TTC549 (cell line): ENCODE data around the gene TRIM71.

Experiments
- FAIRE-seq: peaks from 2 replicates; lab custom pipeline; 2012; peaks lifted over from hg19 to GRCh38; lab: Jason Lieb, UNC

Gene TRIM71

DNA sequence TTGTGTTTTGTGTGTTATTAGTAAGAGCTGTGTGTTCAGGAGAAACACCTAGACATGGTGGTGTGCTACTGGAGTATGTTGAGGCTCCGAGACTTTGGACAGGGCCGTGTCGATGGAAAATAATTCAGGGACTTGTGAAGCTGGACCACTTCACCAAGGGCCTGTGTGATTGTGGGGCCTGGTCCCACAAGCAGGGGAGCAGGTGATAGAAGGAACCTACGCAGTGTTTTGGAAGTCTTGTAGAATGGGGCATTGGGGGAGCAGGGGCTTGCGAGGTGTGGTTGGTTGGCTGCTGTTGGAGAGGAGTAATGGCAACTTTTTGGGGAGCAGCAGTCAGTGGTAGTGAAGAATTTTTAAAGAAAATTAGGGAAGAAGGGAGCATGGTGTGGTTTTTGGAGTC lies 48.7 kb downstream of the TRIM71 start:
- FAIRE-seq = no peak

DNA sequence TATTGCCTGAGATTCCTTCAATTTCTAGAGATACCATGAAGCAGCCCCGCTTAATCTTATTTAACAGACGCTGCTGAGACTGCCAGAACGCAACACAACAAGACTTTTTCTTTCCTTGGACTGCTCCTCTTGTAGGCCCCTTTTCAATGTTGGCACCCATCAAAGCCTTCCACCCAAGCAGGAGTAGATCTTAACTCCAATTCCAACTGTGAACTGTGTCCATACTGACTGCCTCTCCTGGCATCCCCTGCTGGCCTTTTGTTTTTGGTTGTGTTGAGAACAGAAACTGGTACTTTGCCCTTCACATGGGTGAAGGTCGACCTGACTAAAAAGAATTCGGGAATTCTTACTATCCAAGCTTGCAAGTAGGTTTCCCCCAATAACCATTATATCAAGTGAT lies 50.2 kb downstream of the TRIM71 start:
- FAIRE-seq = no peak

DNA sequence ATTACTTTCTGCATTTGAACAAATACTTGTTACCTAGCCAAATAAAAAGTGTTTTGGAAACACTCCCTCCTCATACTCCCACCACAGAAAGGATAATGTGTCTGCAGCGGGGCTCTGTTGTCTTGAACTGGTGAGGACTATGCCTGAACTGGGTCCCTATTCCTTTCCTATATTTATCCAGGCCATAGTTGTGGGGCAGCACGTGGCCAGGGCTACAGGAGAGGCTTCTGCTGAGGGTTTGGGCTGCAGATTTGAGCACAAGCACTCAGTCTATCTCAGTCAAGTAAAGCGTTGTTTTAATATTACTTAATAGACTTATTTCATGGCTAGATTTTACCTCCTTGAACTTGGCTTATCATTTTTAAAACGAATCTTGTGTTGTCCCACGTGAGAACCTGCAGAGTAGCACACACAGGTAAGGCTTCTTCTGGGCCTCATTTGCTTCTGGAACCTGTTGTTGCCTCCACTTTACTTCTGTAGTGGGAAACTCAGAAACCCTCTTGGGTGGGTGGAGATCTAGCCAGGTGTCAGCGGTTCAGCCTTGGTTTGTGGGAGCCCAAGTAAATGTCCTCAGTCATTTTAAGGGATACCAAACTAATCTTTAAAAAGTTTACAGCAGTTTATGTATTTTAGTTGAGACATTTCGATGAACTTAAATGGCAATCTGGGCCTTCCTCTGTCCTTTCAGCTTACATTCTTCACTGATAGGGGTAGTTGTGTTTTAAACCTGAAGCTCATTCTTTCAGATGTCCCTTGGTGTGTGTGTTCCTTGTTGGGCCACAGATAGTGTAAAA lies 51.1 kb downstream of the TRIM71 start:
- FAIRE-seq = no peak

DNA sequence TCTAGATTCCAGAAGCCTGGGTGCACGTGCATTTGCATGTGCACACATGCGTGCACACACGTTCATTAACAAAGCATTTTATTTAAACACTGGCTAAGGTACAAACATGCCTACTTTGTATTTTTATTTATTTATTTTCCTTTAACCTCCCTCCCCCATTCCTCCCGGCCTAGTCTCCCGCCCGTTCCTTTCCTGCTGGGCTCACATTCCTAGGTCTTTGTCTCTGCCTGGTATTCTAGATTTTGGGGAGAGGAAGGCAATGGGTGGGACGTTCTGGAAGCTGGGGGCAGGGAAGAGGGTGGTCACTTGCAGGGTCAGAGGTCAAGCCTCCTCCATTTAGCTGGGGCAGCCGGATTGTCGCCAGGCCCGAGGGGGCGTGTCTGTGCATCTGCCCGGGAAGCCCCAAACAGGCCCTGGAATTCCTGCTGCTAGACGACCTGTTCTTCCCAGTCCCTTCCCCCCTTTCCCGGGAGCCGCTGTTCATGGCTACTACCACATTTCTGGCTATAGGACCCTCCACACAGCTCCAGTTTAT lies 51.8 kb downstream of the TRIM71 start:
- FAIRE-seq = no peak

DNA sequence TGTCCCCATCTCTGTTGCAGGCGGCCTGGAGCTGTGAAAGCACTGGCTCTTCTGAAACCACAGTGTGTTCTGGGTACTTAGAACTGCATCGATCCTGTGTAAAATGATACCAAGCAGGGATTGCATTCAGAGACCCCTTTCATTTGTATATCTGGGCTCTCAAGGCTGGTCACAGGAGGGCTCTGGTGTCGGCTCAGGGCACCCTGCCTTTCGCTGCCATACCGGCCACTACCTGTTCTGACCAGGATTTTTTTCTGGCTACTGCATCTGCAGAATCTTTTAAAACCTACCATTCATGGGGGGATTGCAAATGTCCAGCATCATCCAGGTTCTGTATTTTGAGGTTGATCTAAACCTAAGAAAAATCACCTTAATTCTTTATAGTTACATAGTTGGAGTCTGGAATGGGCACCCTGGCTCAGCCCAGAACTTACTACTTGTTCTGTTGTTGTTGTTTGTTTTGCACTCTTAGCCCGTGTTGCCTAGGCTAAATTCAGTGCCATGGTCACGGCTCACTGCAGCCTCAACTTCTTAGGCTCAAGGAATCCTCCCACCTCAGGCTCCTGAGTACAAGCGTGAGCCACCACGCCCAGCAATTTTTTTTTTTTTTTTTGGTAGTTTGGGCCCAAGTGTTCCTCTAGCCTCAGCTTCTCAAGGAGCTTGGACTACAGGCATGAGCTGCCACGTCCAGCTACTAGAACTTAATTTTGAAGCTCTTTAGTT lies 52.7 kb downstream of the TRIM71 start:
- FAIRE-seq = no peak

DNA sequence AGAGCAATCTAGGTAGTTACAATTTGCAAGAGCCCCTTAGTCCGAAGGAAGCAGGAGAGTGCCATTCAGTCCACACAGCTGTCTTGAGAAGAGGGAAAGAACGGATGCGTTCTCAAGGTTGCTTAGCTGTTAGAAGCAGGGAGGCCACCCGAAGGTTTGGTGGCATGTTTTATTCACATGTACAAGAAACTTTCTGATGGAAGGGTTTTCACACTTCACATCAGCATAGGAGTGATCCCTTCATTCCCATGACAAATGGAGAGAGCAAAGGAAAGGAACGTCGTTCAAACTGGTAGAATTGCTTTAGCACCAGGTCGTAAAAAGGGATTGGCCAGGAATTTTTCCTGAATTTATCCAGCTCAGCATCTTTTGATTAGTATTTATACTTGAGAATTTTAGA lies 53.5 kb downstream of the TRIM71 start:
- FAIRE-seq = no peak

DNA sequence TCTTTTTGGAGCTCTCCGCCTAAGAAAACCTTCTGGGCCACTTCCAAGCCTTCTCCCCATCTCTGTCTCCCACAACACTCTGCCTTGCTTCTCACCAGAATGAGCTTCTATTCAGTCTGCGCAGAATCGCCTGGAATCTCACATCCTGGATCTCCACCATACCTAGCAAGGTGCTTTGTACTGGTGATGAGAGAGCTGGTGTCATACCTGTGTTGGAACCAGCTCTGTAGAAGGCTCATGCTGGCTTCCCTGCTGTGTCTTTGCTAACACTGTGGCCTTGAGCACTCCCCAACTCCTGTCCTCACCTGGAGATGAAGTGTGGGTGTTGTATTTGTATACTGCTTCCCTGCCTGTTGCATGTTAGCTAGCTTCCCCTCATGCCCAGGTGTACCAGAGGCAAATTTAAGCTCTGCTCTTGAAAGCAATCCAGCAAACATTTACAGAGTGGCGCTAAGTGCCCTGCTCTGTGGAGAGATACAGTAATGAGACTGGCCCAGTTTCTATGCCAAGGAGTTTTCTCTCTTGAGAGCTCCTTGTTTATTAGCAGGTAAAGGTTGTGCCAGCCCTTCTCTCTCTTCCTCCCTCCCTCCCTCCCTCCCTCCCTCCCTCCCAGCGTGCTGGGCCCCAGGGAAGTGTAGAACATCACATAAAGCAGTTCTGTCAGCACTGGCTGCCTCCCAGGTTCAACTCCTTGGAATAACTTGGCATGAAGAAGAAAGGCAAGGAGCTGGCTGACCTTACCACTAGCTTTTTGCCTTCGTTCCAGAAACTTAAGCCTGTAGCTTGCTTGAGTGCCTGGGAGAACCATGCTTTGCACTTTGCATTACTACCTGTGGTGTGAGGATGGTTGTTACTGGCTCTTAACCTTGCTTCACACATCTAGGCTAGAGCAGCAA lies 54.9 kb downstream of the TRIM71 start:
- no peak for FAIRE-seq

DNA sequence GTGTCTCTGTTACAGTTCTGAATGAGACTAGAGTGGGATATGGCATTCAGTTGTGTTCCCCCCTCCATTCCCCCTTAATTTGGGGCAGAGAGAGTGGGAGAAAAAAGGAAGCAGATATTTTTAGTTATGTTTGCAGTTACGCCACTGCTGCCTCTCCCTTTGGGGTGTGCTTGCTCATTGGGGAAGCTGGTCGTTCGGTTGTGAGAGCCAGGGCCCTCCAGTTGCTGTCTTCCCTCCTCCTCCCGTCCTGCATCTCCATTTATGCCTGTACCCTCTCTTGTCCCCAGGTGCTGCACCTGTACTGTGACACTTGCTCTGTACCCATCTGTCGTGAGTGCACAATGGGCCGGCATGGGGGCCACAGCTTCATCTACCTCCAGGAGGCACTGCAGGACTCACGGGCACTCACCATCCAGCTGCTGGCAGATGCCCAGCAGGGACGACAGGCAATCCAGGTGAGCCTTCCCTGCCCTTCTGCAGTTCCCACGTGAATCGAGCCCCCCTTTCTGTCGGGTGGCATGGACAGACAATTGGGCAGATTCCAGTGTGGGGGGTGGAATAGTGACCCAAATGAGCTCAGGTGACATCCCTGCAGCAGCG lies 55.8 kb downstream of the TRIM71 start:
- FAIRE-seq = no peak

DNA sequence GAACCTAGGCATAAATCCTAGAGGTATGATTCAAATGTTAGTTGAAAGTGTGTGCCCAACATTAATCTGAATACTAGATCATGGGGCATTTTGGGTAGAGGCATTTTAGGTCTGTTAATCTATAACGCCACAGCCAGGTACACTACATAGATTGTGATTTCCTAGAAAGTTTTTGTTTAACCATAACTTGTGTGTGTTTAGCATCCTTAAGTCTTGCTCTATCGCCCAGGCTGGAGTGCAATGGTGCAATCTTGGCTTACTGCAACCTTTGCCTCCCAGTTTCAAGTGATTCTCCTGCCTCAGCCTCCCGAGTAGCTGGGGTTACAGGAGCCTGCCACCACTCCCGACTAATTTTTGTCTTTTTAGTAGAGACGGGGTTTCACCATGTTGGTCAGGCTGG lies 59.1 kb downstream of the TRIM71 start:
- FAIRE-seq = no peak

DNA sequence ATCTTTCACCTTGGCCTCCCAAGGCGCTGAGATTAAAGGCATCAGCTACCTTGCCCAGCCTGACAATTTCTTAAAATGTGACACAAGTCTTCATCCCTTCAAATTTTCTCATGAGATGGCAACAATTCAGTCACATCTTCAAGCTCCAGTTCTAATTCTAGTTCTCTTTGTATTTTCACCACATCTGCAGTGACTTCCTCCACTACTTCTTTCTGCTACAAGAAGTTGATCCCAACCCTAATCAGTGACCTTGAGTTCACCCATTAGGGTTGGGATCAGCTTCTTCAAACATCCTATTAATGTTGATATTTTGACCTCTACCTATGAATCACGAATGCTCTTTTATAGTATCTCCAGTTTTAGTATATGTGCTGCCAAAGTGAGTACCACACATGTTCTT lies 59.8 kb downstream of the TRIM71 start:
- no peak for FAIRE-seq

DNA sequence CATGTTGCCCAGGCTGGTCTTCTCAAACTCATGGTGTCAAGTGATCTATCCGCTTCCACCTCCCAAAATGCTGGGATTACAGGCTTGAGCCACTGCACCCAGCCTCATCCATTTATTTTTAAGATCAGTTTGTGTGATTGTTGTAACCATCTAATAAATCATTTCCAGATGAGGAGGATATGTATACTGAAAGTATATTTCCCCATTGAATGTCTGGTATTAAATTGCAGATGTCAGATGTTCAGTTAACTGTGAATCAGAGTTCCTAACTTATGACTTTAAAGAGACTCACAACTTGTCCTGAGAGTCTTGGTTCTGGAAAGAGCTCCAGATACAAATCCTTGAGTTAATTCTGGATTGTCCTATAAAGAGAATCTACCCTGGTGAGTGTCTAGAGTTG lies 62.4 kb downstream of the TRIM71 start:
- FAIRE-seq = no peak

DNA sequence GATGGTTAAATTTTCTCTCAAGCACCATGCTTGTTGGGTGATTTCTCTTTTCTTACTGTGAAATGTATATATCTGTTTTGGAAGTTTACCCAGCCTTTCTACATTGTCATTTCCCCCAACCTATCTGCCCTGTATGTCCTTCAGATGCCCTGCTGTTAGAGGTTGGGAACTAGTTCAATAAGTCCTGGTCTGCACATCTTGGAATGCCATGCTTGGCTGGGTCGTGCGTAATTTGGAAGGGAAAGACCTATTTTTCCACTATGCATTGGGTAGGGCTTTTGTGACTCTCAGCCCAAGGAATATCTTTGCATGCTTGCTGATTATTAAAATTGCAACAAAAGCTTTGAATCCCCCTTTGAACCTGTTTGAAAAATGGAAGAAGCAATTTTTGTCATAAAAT lies 63.8 kb downstream of the TRIM71 start:
- no peak for FAIRE-seq

DNA sequence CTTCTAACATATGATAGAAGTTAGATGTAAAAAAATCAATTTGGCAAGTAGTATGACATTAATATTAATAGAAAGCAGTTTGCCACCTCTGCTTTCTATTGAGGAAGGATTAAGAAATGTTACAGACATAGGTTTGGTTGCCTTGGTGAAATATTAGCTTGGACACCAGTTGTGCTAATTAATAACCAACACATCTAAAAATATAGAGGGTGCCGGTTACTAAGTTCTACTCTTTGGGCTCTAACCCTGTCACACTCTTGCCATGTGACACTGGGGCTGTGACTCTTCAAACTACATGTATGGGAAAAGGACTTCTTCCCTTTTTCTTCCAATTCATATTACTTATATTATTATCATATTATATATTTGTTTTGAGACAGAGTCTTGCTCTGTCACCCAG lies 64.4 kb downstream of the TRIM71 start:
- FAIRE-seq = no peak

DNA sequence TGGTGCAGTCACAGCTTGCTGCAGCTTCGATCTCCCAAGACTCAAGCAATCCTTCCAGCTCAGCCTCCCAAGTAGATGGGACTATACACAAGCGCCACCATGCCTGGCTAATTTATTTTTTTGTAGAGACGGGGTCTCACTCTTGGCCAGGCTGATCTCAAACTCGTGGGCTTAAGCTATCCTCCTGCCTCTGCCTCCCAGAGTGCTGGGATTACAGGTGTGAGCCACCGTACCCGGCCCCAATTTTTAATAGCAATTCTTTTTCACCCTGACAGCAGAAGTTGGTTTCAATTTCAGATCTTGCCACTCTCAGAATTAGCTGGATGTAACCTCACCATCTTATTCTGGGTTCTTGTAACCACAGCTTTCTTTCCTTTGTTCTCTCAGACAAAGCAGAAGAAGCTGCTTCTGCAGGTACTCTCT lies 64.8 kb downstream of the TRIM71 start:
- FAIRE-seq = no peak

DNA sequence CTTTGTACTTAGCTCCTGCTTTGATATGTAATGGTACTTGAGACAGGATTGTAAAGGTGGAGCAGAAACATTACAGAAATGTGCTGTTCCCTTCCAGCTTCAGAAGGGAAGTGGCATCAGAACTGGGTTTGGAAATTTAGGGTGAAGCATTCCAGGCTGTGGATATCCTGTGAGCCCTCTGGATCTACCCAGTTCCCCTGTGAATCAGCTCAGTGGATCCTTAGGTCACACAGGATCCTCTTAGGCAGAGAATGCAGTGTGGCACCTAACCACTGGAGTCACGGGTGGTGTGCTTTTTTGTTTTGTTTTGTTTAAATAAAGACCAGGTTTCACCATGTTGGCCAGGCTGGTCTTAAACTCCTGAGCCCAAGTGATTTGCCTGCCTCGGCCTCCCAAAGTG lies 66.0 kb downstream of the TRIM71 start:
- FAIRE-seq = no peak

DNA sequence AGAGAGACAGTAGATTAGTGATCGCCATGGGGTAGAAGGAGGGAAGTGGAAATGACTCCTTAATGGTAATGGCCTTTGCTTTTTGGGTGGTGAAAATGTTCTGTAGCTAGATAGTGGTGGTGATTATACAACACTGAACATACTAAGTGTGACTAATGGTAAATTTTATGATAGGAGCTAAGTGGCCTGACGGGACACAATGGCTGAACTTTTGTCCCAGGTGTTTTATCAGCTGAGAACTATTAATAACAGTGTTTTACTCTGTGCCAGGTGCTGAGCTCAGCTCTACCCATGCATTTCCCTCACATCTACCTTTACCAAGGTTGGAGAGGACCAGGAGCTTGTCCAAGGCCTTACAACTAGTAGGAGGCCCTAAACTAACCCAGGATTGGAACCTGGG lies 66.8 kb downstream of the TRIM71 start:
- FAIRE-seq = no peak

DNA sequence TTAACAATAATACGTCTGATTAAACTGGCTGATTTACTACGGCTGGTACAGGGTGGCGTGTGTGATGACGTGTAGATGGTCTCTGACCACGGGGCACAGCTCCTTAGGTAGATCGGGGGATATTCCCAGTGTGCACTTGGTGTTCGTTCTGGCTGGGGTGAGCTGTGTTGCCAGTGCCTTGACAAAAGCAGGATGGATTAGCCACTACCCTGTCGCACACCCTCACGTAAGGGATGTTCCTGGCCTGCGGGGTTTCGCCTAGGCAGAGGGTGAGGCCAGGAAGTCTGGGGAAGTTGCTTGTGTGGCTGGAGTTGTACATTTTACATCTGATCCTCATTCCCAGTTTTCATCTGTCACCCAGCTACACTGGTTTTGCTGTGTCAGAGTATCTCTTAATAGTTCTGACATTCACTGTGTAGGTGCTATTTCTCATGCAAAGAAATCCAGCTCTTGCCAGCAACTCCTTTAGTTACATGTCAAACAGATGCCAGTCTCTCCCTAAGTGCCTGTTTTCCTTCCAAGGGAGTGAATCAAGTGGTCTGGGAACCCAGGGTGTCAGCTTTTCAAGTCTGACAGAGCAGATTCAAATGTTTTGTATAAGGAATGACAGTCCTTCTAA lies 67.6 kb downstream of the TRIM71 start:
- no peak for FAIRE-seq

DNA sequence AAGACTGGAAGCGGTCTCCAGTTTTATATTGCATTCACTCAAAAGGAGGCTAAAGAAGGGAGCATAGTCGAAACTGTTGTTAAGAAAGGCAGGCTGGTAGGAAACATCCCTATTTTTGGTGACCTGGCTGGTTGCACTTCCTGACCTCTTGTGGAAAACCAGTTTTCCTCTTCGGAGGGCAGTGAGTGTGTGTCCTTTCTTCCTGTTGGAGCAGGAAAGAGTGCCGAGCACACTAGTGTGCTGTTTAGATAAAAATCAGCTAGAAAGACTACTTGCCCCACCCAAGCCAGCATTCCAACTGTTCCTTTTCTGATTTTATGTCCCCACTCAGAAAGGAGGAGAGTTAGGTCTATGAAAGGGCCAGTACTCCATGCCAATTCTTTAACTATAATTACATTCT lies 68.5 kb downstream of the TRIM71 start:
- FAIRE-seq = no peak

DNA sequence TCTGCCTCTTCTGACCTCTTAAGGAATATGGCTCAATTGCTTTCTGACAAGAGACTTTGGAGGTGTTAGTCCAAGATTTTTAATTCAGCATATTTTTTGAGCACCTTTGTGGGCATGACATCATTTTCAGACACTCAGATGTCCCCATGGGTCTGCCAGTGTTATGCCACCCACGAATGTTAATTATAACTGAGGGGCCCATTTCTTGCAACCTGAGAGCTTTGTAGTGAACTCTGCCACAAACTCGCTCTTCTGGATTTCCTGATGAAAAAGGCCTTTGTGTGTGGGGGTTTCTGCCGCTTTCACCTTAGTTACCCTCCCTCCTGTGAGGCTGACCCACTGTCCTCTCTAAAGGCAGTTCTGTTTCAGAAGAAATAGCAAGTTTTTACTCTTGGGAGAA lies 69.1 kb downstream of the TRIM71 start:
- FAIRE-seq = no peak

DNA sequence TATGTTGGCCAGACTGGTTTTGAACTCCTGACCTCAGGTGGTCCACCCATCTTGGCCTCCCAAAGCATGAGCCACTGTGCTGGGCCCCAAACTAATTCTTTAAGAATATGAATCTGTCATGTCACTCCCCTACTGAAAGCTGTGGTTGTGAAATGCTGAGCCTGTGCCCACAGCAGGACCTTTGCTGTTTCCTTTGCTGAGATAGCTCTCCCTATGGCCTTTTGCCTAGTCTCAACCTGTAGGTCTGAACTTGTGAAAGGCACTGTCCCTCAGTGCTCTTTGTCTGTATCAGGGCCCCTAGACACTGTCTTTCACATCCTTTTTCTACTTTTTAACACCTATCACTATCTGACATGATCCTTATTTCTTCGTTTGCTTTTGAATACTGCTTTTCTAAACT lies 70.9 kb downstream of the TRIM71 start:
- no peak for FAIRE-seq

DNA sequence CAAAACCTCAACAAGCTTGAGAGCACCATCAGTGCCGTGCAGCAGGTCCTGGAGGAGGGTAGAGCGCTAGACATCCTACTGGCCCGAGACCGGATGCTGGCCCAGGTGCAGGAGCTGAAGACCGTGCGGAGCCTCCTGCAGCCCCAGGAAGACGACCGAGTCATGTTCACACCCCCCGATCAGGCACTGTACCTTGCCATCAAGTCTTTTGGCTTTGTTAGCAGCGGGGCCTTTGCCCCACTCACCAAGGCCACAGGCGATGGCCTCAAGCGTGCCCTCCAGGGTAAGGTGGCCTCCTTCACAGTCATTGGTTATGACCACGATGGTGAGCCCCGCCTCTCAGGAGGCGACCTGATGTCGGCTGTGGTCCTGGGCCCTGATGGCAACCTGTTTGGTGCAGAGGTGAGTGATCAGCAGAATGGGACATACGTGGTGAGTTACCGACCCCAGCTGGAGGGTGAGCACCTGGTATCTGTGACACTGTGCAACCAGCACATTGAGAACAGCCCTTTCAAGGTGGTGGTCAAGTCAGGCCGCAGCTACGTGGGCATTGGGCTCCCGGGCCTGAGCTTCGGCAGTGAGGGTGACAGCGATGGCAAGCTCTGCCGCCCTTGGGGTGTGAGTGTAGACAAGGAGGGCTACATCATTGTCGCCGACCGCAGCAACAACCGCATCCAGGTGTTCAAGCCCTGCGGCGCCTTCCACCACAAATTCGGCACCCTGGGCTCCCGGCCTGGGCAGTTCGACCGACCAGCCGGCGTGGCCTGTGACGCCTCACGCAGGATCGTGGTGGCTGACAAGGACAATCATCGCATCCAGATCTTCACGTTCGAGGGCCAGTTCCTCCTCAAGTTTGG lies 72.9 kb downstream of the TRIM71 start:
- FAIRE-seq = no peak
